H9 (cell line): ENCODE results near the gene POMGNT1. TPM values are rescaled to one million over a fixed set of nuclear protein-coding genes. Genes with fewer than 3 reads are reported as not detected.

Experiments
- DNase-seq: peaks from one replicate; pipeline ENCODE4 v3.0.0-alpha.2; 2017
- H2AFZ ChIP-seq: one replicate; pipeline ENCODE4 v1.6.1; 2013; ENCODE audit warnings: mild to moderate bottlenecking, low read length, control low read depth, moderate library complexity
- H2AK5ac ChIP-seq: 2 replicates; pipeline ENCODE4 v1.6.1; 2013; ENCODE audit warnings: low read length, control low read depth, mixed read lengths; ENCODE audit not compliant: insufficient read length
- H2BK120ac ChIP-seq: one replicate; pipeline ENCODE4 v1.6.1; 2013; ENCODE audit warnings: low read depth, mild to moderate bottlenecking, low read length, control low read depth, inconsistent platforms; ENCODE audit not compliant: poor library complexity, severe bottlenecking
- H2BK12ac ChIP-seq: 2 replicates; pipeline ENCODE4 v1.6.1; 2013; ENCODE audit warnings: low read length, control low read depth, mixed read lengths, low read depth; ENCODE audit not compliant: insufficient read length
- H2BK15ac ChIP-seq: 2 replicates; pipeline ENCODE4 v1.6.1; 2013; ENCODE audit warnings: low read depth, low read length, control low read depth
- H2BK20ac ChIP-seq: one replicate; pipeline ENCODE4 v1.6.1; 2013; ENCODE audit warnings: low read depth, mild to moderate bottlenecking, low read length, control low read depth, inconsistent platforms; ENCODE audit not compliant: poor library complexity, severe bottlenecking
- H2BK5ac ChIP-seq: 2 replicates; pipeline ENCODE4 v1.6.1; 2013; ENCODE audit warnings: low read length, control low read depth, mixed read lengths; ENCODE audit not compliant: insufficient read length
- H3K14ac ChIP-seq: 2 replicates; pipeline ENCODE4 v1.6.1; 2013; ENCODE audit warnings: low read length, control low read depth; ENCODE audit not compliant: insufficient read depth
- H3K18ac ChIP-seq: 2 replicates; pipeline ENCODE4 v1.6.1; 2013; ENCODE audit warnings: low read depth, mild to moderate bottlenecking, mixed read lengths, low read length, control low read depth; ENCODE audit not compliant: insufficient read length
- H3K23ac ChIP-seq: 2 replicates; pipeline ENCODE4 v1.6.1; 2013; ENCODE audit warnings: low read length, control low read depth, mixed read lengths, low read depth; ENCODE audit not compliant: insufficient read length
- H3K23me2 ChIP-seq: 2 replicates; pipeline ENCODE4 v1.6.1; 2013; ENCODE audit warnings: low read depth, mild to moderate bottlenecking, mixed read lengths, low read length, control low read depth; ENCODE audit not compliant: insufficient read length, poor library complexity, severe bottlenecking
- H3K27ac ChIP-seq: 2 replicates; pipeline ENCODE4 v1.5.1; 2013; ENCODE audit warnings: low read length, control low read depth, mixed read lengths, low read depth; ENCODE audit not compliant: insufficient read length
- H3K27me3 ChIP-seq: 2 replicates; pipeline ENCODE4 v1.6.1; 2013; ENCODE audit warnings: low read length, control low read depth, inconsistent platforms; ENCODE audit not compliant: insufficient read depth
- H3K4ac ChIP-seq: 2 replicates; pipeline ENCODE4 v1.6.1; 2013; ENCODE audit warnings: low read depth, mild to moderate bottlenecking, control low read depth, inconsistent platforms, low read length, moderate library complexity
- H3K4me1 ChIP-seq: 2 replicates; pipeline ENCODE4 v1.6.1; 2013; ENCODE audit warnings: low read length, control low read depth, inconsistent platforms; ENCODE audit not compliant: insufficient read depth
- H3K4me2 ChIP-seq: 2 replicates; pipeline ENCODE4 v1.6.1; 2013; ENCODE audit warnings: low read length, control low read depth, mixed read lengths; ENCODE audit not compliant: insufficient read length, insufficient read depth
- H3K56ac ChIP-seq: 2 replicates; pipeline ENCODE4 v1.6.1; 2013; ENCODE audit warnings: low read depth, mild to moderate bottlenecking, mixed read lengths, low read length, control low read depth; ENCODE audit not compliant: insufficient read length
- H3K79me1 ChIP-seq: 2 replicates; pipeline ENCODE4 v1.6.1; 2013; ENCODE audit warnings: low read depth, mild to moderate bottlenecking, moderate library complexity, low read length, control low read depth, inconsistent platforms; ENCODE audit not compliant: insufficient read depth, poor library complexity, severe bottlenecking
- H3K79me2 ChIP-seq: 2 replicates; pipeline ENCODE4 v1.6.1; 2013; ENCODE audit warnings: low read length, control low read depth, inconsistent platforms; ENCODE audit not compliant: insufficient read depth
- H3K9ac ChIP-seq: 2 replicates; pipeline ENCODE4 v1.6.1; 2013; ENCODE audit warnings: low read length, control low read depth, mixed read lengths; ENCODE audit not compliant: insufficient read length; ENCODE audit errors: extremely low read depth
- H3K9me3 ChIP-seq: one replicate; pipeline ENCODE4 v1.6.1; 2013; ENCODE audit warnings: low read depth, low read length, inconsistent platforms; ENCODE audit not compliant: control insufficient read depth
- H3T11ph ChIP-seq: one replicate; pipeline ENCODE4 v1.6.1; 2013; ENCODE audit warnings: mild to moderate bottlenecking, low read length, control low read depth, inconsistent platforms
- H4K20me1 ChIP-seq: one replicate; pipeline ENCODE4 v1.6.1; 2013; ENCODE audit not compliant: control insufficient read depth, insufficient read length, insufficient read depth
- H4K5ac ChIP-seq: 2 replicates; pipeline ENCODE4 v1.6.1; 2013; ENCODE audit warnings: low read depth, mild to moderate bottlenecking, mixed read lengths, low read length, control low read depth; ENCODE audit not compliant: insufficient read length
- H4K8ac ChIP-seq: replicated peaks from 2 replicates; pipeline ENCODE4 v1.6.1; 2013; ENCODE audit warnings: low read length, control low read depth, mixed read lengths, low read depth; ENCODE audit not compliant: insufficient read length
- H4K91ac ChIP-seq: 2 replicates; pipeline ENCODE4 v1.6.1; 2013; ENCODE audit warnings: low read depth, mild to moderate bottlenecking, moderate library complexity, mixed read lengths, low read length, control low read depth; ENCODE audit not compliant: insufficient read length
- H3K27ac Mint-ChIP-seq, 3 experiments: 2 replicates in 2 of 3; 3 replicates in 1 of 3; pipeline ENCODE4 v1.8.0; 2020 to 2021; ENCODE audit warnings: mixed read lengths in 3 of 3, mild to moderate bottlenecking in 1 of 3, moderate library complexity in 1 of 3
- H3K27me3 Mint-ChIP-seq: 2 replicates; pipeline ENCODE4 v1.8.0; 2021; ENCODE audit warnings: low read depth, mild to moderate bottlenecking, moderate library complexity, mixed read lengths
- H3K36me3 Mint-ChIP-seq, 3 experiments: 2 replicates in 2 of 3; 3 replicates in 1 of 3; pipeline ENCODE4 v1.8.0; 2020 to 2021; ENCODE audit warnings: low read depth in 3 of 3, mixed read lengths in 3 of 3; ENCODE audit not compliant: insufficient read depth in 1 of 3
- H3K4me1 Mint-ChIP-seq, 2 experiments: 2 replicates each; pipeline ENCODE4 v1.8.0; 2020; ENCODE audit warnings: mixed read lengths in 2 of 2
- H3K4me3 Mint-ChIP-seq, 2 experiments: 2 replicates in 1 of 2; 3 replicates in 1 of 2; pipeline ENCODE4 v1.8.0; 2020 to 2021; ENCODE audit warnings: mild to moderate bottlenecking in 2 of 2, mixed read lengths in 2 of 2, moderate library complexity in 1 of 2
- H3K9me3 Mint-ChIP-seq, 2 experiments: 2 replicates in 1 of 2; 3 replicates in 1 of 2; pipeline ENCODE4 v1.8.0; 2020; ENCODE audit warnings: mild to moderate bottlenecking in 2 of 2, mixed read lengths in 2 of 2, moderate library complexity in 1 of 2
- WGBS: extraction: QIAGEN DNeasy Blood & Tissue Kit; methylation state at CpG from one replicate; pipeline ENCODE4 v1.1.7; 2013; ENCODE audit warnings: missing lambda C conversion rate, low lambda C conversion rate, mixed read lengths; ENCODE audit not compliant: insufficient read length; ENCODE audit errors: extremely low coverage; 5-methylcytosine and 5-hydroxymethylcytosine counted together
- total RNA-seq: library from RNA; stranded (reverse); gene quantifications from 2 replicates; pipeline ENCODE4 v1.2.1, GENCODE V29; 2021
- TF ChIP-seq, protein P1 (sequence below): fragments of 200-600 bp; sonication (generic); conservative IDR thresholded peaks from 3 replicates; pipeline ENCODE4 v1.8.0; 2021; ENCODE audit warnings: antibody characterized with exemption, mild to moderate bottlenecking

The POMGNT1 gene
- total RNA-seq, 1 experiment from 2014 or later: 62.6 TPM

DNA sequence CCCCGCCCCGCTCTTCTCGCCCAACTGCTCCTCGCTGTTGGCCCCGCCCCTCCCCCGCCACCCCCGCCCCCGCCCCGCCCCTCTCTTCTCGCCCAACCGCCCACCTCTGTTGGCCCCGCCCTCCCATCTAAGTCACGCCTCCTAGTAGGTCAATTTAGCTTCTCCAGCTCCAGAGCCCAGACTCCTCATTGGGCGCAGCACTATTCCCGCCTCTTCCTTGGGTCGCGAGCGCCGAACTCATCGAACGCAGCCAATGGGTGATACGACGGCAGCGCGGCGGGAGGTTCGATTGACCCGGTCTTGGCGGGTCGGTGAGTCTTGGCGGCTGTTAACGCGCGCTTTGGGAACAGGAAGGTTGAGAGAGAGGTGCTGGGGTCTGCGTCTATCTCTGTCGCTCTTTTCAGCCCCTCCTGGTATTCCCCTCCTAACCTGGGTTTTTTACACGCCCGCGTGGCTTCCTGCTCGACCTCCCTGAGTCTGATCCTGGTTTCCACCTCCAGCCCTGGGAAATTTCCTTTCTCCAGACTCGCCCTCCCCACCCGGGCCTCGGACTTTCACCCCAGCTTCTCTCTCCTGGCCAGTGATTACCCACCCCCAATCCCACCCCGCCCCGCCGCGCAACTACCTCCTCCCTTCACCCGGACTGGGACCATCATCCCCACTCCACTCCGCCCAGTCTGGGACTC, 49.3 kb upstream of the POMGNT1 start, which contains the start of gene RAD54L:
TSS of gene RAD54L (plus strand) at position 328 of the 686 bp plus-strand sequence. CDS start 643 bp downstream, outside the sequence.
- no peaks in the 10 kb centered on the region for H3K4me1 ChIP-seq
- peaks cover 5% of the 10 kb centered on the region in 2 experiments for H3K9me3 Mint-ChIP-seq
- no peak within 1 kb of the TSS for H2BK12ac ChIP-seq
- peak within 1 kb of the TSS; percentile 96 for H3K18ac ChIP-seq
- H4K91ac ChIP-seq: no peak within 1 kb of the TSS
- peak within 1 kb of the TSS; percentile 96 for H3K14ac ChIP-seq
- no peak within 1 kb of the TSS for H3T11ph ChIP-seq
- no peak within 1 kb of the TSS for H3K56ac ChIP-seq
- no peak within 1 kb of the TSS for H2BK20ac ChIP-seq
- peaks cover 4% of the 10 kb centered on the region; the same call in 1 of the 2 replicates for H3K79me2 ChIP-seq
- peaks cover 4% of the 10 kb centered on the region for H3K79me1 ChIP-seq
- no peaks in the 10 kb centered on the region for H4K20me1 ChIP-seq
- peak within 1 kb of the TSS; percentile 97 for H3K9ac ChIP-seq
- peak within 1 kb of the TSS; percentile 93 to 96 for H3K4me3 Mint-ChIP-seq
- peak within 1 kb of the TSS; percentile 95 to 99 (median 99) for H3K27ac Mint-ChIP-seq
- H3K4me1 Mint-ChIP-seq: peaks cover 9 to 17% of the 10 kb centered on the region in 2 experiments
- H3K23me2 ChIP-seq: peaks cover 6% of the 10 kb centered on the region
- peak within 1 kb of the TSS; percentile 36 for H4K8ac ChIP-seq
- no peak within 1 kb of the TSS for H2BK15ac ChIP-seq
- H3K23ac ChIP-seq: no peak within 1 kb of the TSS
- peak within 1 kb of the TSS; percentile 65 for H2BK120ac ChIP-seq
- no CpG with 5 or more reads among the region's 49 CpGs for WGBS
- peak within 1 kb of the TSS; percentile 34 for H4K5ac ChIP-seq
- H2AFZ ChIP-seq: peak within 1 kb of the TSS; percentile 89
- peak within 1 kb of the TSS; percentile 86 for H3K4me2 ChIP-seq
- no peaks in the 10 kb centered on the region for H3K27me3 ChIP-seq
- TF ChIP-seq, protein P1, sequence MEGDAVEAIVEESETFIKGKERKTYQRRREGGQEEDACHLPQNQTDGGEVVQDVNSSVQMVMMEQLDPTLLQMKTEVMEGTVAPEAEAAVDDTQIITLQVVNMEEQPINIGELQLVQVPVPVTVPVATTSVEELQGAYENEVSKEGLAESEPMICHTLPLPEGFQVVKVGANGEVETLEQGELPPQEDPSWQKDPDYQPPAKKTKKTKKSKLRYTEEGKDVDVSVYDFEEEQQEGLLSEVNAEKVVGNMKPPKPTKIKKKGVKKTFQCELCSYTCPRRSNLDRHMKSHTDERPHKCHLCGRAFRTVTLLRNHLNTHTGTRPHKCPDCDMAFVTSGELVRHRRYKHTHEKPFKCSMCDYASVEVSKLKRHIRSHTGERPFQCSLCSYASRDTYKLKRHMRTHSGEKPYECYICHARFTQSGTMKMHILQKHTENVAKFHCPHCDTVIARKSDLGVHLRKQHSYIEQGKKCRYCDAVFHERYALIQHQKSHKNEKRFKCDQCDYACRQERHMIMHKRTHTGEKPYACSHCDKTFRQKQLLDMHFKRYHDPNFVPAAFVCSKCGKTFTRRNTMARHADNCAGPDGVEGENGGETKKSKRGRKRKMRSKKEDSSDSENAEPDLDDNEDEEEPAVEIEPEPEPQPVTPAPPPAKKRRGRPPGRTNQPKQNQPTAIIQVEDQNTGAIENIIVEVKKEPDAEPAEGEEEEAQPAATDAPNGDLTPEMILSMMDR: no peak
- peak; percentile 99 for DNase-seq
- H3K9me3 ChIP-seq: no peaks in the 10 kb centered on the region
- peak within 1 kb of the TSS; percentile 80 for H2BK5ac ChIP-seq
- peaks cover 31 to 36% (median 35%) of the 10 kb centered on the region in 3 experiments; a peak in 6 of 7 replicates for H3K36me3 Mint-ChIP-seq
- no peak within 1 kb of the TSS for H2AK5ac ChIP-seq
- peaks cover 1% of the 10 kb centered on the region; the same call in 1 of the 2 replicates for H3K27me3 Mint-ChIP-seq
- no peak within 1 kb of the TSS; the same call in 1 of the 2 replicates for H3K4ac ChIP-seq
- H3K27ac ChIP-seq: peak within 1 kb of the TSS; percentile 78
